ENCODE measurements around the gene LIPC. TPM values are rescaled to one million over a fixed set of nuclear protein-coding genes. Genes with fewer than 3 reads are reported as not detected.

LIPC gene
- polyA plus RNA-seq, 1 donor (not counting 4 experiments of a cell fraction or from before 2014, with no cell fraction given), result not detected

DNA sequence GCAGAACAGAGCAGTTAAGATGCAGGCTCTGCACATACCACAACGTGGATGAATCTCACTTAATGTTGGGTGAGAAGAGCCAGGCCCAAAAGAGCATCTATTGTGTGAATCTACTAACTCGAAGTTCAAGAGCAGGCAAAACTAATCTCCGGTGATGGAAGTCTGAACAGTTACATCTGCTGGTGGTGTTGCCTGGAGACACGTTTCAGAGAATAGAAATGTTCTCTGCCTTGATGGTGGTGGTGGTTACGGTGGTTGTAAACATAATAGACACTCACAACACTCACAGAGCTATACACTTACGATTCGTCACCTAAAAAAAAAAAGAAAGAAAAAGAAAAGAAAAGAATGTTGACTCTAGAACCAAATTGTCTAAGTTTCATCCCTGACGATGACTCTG lies 86.8 kb downstream of the LIPC start:
- Histone ChIP-seq H4K20me1 (ENCODE audit: control insufficient read depth, extremely low read depth, insufficient read depth, low read length) (no peaks in the 10 kb centered on the region), H3K9ac (ENCODE audit: control insufficient read depth, extremely low read depth, insufficient read depth, low read length) (no peak overlapping the region), H3K4me2 (ENCODE audit: control insufficient read depth, extremely low read depth, insufficient read depth, low read depth, low read length) (no peak overlapping the region), H3K9me1 (ENCODE audit: control insufficient read depth, extremely low read depth, insufficient read depth, low read length) (no peaks in the 10 kb centered on the region), H3K27me3 (ENCODE audit: control insufficient read depth, extremely low read depth, insufficient read depth, low read length) (no peaks in the 10 kb centered on the region), H3K27ac (ENCODE audit: control insufficient read depth, insufficient read depth, low read length) (no peak overlapping the region), H3K36me3 (ENCODE audit: control insufficient read depth in 2 of 2, extremely low read depth in 1 of 2, insufficient read depth in 2 of 2, low read length in 2 of 2) (no peaks in the 10 kb centered on the region), H3K4me3 (ENCODE audit: control insufficient read depth in 2 of 3, extremely low read depth in 1 of 3, insufficient read depth in 2 of 3, low read depth in 1 of 3, low read length in 3 of 3) (no peak overlapping the region), H3K79me2 (ENCODE audit: control insufficient read depth, insufficient read depth, low read length) (no peaks in the 10 kb centered on the region), H2AFZ (ENCODE audit: control insufficient read depth, low read length) (no peak overlapping the region), H3K4me1 (ENCODE audit: control insufficient read depth, extremely low read depth, insufficient read depth, low read length) (peaks cover 30% of the 10 kb centered on the region), H3K9me3 (ENCODE audit: control insufficient read depth, low read depth, low read length) (no peaks in the 10 kb centered on the region)
- dilution Hi-C loops (cut with MboI; ENCODE audit: extremely low pct_ligation_motif_present, low sequenced_read_pairs), result no loop called here
- no peak for FAIRE-seq
- no peak for DNase-seq (ENCODE audit: low read depth, low spot score)
- TF ChIP-seq EZH2 (IDR thresholded peaks at IDR 0.05; ENCODE audit: low read length), result no peak
- TF ChIP-seq, protein P1, sequence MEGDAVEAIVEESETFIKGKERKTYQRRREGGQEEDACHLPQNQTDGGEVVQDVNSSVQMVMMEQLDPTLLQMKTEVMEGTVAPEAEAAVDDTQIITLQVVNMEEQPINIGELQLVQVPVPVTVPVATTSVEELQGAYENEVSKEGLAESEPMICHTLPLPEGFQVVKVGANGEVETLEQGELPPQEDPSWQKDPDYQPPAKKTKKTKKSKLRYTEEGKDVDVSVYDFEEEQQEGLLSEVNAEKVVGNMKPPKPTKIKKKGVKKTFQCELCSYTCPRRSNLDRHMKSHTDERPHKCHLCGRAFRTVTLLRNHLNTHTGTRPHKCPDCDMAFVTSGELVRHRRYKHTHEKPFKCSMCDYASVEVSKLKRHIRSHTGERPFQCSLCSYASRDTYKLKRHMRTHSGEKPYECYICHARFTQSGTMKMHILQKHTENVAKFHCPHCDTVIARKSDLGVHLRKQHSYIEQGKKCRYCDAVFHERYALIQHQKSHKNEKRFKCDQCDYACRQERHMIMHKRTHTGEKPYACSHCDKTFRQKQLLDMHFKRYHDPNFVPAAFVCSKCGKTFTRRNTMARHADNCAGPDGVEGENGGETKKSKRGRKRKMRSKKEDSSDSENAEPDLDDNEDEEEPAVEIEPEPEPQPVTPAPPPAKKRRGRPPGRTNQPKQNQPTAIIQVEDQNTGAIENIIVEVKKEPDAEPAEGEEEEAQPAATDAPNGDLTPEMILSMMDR (optimal IDR thresholded peaks at IDR 0.05 in 1 of 3, IDR thresholded peaks at IDR 0.05 in 1 of 3, conservative IDR thresholded peaks at IDR 0.05 in 1 of 3; ENCODE audit: extremely low read depth in 1 of 3, insufficient read depth in 2 of 3, low read length in 3 of 3), result no peak

DNA sequence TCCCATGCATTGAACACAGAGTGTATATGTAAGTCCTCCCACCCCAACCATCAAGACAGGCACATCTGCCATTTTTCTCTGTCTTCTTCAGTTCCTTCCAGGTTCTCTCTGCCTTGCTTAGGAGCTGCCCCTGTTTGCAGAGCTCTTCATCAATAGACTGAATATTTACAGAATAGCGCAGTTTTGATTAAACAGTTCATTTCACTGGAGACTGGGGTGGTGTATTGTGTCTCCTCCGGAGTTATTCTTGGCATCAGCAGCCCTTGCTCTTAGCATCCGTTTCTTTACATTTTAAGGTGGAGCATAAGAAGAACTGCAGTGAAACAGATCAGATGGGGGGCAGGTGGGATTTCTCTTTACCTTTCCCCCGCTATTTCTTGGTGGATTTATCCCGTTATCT lies 87.7 kb downstream of the LIPC start:
- H3K9ac ChIP-seq (ENCODE audit: control insufficient read depth, extremely low read depth, insufficient read depth, low read length), result no peak overlapping the region
- H2AFZ ChIP-seq (ENCODE audit: control insufficient read depth, low read length), result no peak overlapping the region
- peaks cover 25% of the 10 kb centered on the region for H3K4me1 ChIP-seq (ENCODE audit: control insufficient read depth, extremely low read depth, insufficient read depth, low read length)
- no peak overlapping the region for H3K4me3 ChIP-seq (ENCODE audit: control insufficient read depth in 2 of 3, extremely low read depth in 1 of 3, insufficient read depth in 2 of 3, low read depth in 1 of 3, low read length in 3 of 3)
- no peaks in the 10 kb centered on the region for H3K9me1 ChIP-seq (ENCODE audit: control insufficient read depth, extremely low read depth, insufficient read depth, low read length)
- TF ChIP-seq, protein P1 (optimal IDR thresholded peaks at IDR 0.05 in 1 of 3, IDR thresholded peaks at IDR 0.05 in 1 of 3, conservative IDR thresholded peaks at IDR 0.05 in 1 of 3; ENCODE audit: extremely low read depth in 1 of 3, insufficient read depth in 2 of 3, low read length in 3 of 3), result no peak
- TF ChIP-seq EZH2 (IDR thresholded peaks at IDR 0.05; ENCODE audit: low read length), result no peak
- H3K9me3 ChIP-seq (ENCODE audit: control insufficient read depth, low read depth, low read length), result no peaks in the 10 kb centered on the region
- no peaks in the 10 kb centered on the region for H3K36me3 ChIP-seq (ENCODE audit: control insufficient read depth in 2 of 2, extremely low read depth in 1 of 2, insufficient read depth in 2 of 2, low read length in 2 of 2)
- dilution Hi-C loops (cut with MboI; ENCODE audit: extremely low pct_ligation_motif_present, low sequenced_read_pairs), result no loop called here
- no peaks in the 10 kb centered on the region for H3K27me3 ChIP-seq (ENCODE audit: control insufficient read depth, extremely low read depth, insufficient read depth, low read length)
- H3K4me2 ChIP-seq (ENCODE audit: control insufficient read depth, extremely low read depth, insufficient read depth, low read depth, low read length), result no peak overlapping the region
- DNase-seq (ENCODE audit: low read depth, low spot score), result no peak
- H4K20me1 ChIP-seq (ENCODE audit: control insufficient read depth, extremely low read depth, insufficient read depth, low read length), result no peaks in the 10 kb centered on the region
- no peak overlapping the region for H3K27ac ChIP-seq (ENCODE audit: control insufficient read depth, insufficient read depth, low read length)
- FAIRE-seq, result no peak
- no peaks in the 10 kb centered on the region for H3K79me2 ChIP-seq (ENCODE audit: control insufficient read depth, insufficient read depth, low read length)
